Measurements from ENCODE around the gene HCRTR1.

The HCRTR1 gene

GRCh38 chr1:31617218-31617915 is at the start of gene HCRTR1:
Gene HCRTR1 (plus strand): TSS chr1:31617689. CDS start chr1:31619193, 1,504 bp downstream.
- DNase-seq (ENCODE audit: extremely low read depth, low read depth): no peak
- no peak for TF ChIP-seq CTCF (IDR thresholded peaks at IDR 0.05; ENCODE audit: low read depth, low read length)

GRCh38 chr1:31567956-31568570 is 49.4 kb upstream of the HCRTR1 start:
- no peak for DNase-seq (ENCODE audit: extremely low read depth, low read depth)
- no peak for TF ChIP-seq CTCF (IDR thresholded peaks at IDR 0.05; ENCODE audit: low read depth, low read length)

- no peak for DNase-seq (ENCODE audit: extremely low read depth, low read depth)
These were observed 48.4 kb upstream of the HCRTR1 start for GRCh38 chr1:31568895-31569595.

GRCh38 chr1:31569596-31570173 is 47.8 kb upstream of the HCRTR1 start:
- no peak for DNase-seq (ENCODE audit: extremely low read depth, low read depth)
- TF ChIP-seq CTCF (IDR thresholded peaks at IDR 0.05; ENCODE audit: low read depth, low read length): no peak

More at GRCh38 chr1:31568895-31569595, 48.4 kb upstream of the HCRTR1 start:
- TF ChIP-seq CTCF (IDR thresholded peaks at IDR 0.05; ENCODE audit: low read depth, low read length): no peak

- DNase-seq (ENCODE audit: extremely low read depth, low read depth): no peak
- TF ChIP-seq CTCF (IDR thresholded peaks at IDR 0.05; ENCODE audit: low read depth, low read length): no peak
These were observed 47.3 kb upstream of the HCRTR1 start for GRCh38 chr1:31570228-31570627.

GRCh38 chr1:31570906-31571305 is 46.6 kb upstream of the HCRTR1 start:
- no peak for TF ChIP-seq CTCF (IDR thresholded peaks at IDR 0.05; ENCODE audit: low read depth, low read length)
- DNase-seq (ENCODE audit: extremely low read depth, low read depth): no peak
